H1 (cell line): ENCODE results near the gene GNAI2. TPM values are rescaled to one million over a fixed set of nuclear protein-coding genes. Genes with fewer than 3 reads are reported as not detected.

Experiments used
- CTCF ChIA-PET: fragments of 300-600 bp; sonication (Branson Sonifier 250); formaldehyde crosslinking; loops from one replicate; lab custom pipeline; 2021; ENCODE audit not compliant: partially characterized antibody; lab: Charles Lee
- POLR2A ChIA-PET: fragments of 300-600 bp; sonication (Branson Sonifier 250); formaldehyde crosslinking; loops from one replicate; lab custom pipeline; 2021; ENCODE audit warnings: inconsistent platforms; ENCODE audit not compliant: partially characterized antibody; lab: Charles Lee
- DNase-seq, 2 experiments: peaks; one replicate each; pipeline versions ENCODE4 v3.0.0 to v3.0.0-alpha.2; 2010 to 2022; ENCODE audit warnings: low spot score in 2 of 2, low read depth in 1 of 2, mixed read lengths in 1 of 2
- FAIRE-seq: peaks from 2 replicates; lab custom pipeline; 2011; peaks lifted over from hg19 to GRCh38; lab: Jason Lieb, UNC
- H2AFZ ChIP-seq: 2 replicates; pipeline ENCODE4 v1.8.1; 2012; ENCODE audit warnings: low read length, inconsistent platforms
- H2AK5ac ChIP-seq: 2 replicates; pipeline ENCODE4 v1.6.1; 2013; ENCODE audit warnings: low read depth, low read length
- H2BK120ac ChIP-seq: replicated peaks from 2 replicates; pipeline ENCODE3; 2013; ENCODE audit warnings: low read depth, low read length, inconsistent platforms
- H2BK12ac ChIP-seq: 2 replicates; pipeline ENCODE4 v1.6.1; 2013; ENCODE audit warnings: low read depth, low read length
- H2BK15ac ChIP-seq: 2 replicates; pipeline ENCODE4 v1.6.1; 2013; ENCODE audit warnings: low read length
- H2BK20ac ChIP-seq: 2 replicates; pipeline ENCODE4 v1.6.1; 2013; ENCODE audit warnings: low read length
- H2BK5ac ChIP-seq: 2 replicates; pipeline ENCODE4 v1.6.1; 2013; ENCODE audit warnings: low read depth, low read length
- H3K14ac ChIP-seq: 2 replicates; pipeline ENCODE4 v1.6.1; 2013; ENCODE audit warnings: inconsistent platforms; ENCODE audit not compliant: insufficient read length
- H3K18ac ChIP-seq: 2 replicates; pipeline ENCODE4 v1.6.1; 2013; ENCODE audit warnings: low read length; ENCODE audit errors: extremely low read depth
- H3K23ac ChIP-seq: 2 replicates; pipeline ENCODE4 v1.6.1; 2013; ENCODE audit warnings: inconsistent platforms; ENCODE audit not compliant: insufficient read length
- H3K23me2 ChIP-seq: 2 replicates; pipeline ENCODE4 v1.6.1; 2013; ENCODE audit warnings: low read depth, low read length
- H3K27ac ChIP-seq: 2 replicates; pipeline ENCODE4 v1.6.1; 2011; ENCODE audit warnings: low read depth, low read length, inconsistent platforms
- H3K27me3 ChIP-seq, 4 experiments: replicated peaks in 1 of 4; 1 replicate in 1 of 4; 2 replicates in 3 of 4; pipeline versions ENCODE4 v1.6.1 to v1.8.1; 2011 to 2013; ENCODE audit warnings: low read length in 3 of 4, mild to moderate bottlenecking in 3 of 4, inconsistent platforms in 2 of 4, mixed read lengths in 2 of 4, moderate library complexity in 1 of 4; ENCODE audit not compliant: control insufficient read depth in 3 of 4, insufficient read depth in 3 of 4; ENCODE audit errors: extremely low read depth in 1 of 4
- H3K36me3 ChIP-seq, 4 experiments: 2 replicates each; pipeline versions ENCODE4 v1.6.1 to v1.8.1; 2011 to 2013; ENCODE audit warnings: mild to moderate bottlenecking in 4 of 4, low read length in 3 of 4, moderate library complexity in 2 of 4, control low read depth in 1 of 4, inconsistent platforms in 1 of 4; ENCODE audit not compliant: insufficient read depth in 4 of 4, control insufficient read depth in 2 of 4
- H3K4ac ChIP-seq: replicated peaks from 2 replicates; pipeline ENCODE3; 2013; ENCODE audit warnings: low read length, low read depth, mixed read lengths, inconsistent platforms; ENCODE audit not compliant: insufficient read length
- H3K4me1 ChIP-seq, 4 experiments: replicated peaks in 1 of 4; 1 replicate in 1 of 4; 2 replicates in 3 of 4; pipeline versions ENCODE4 v1.6.1 to v1.8.1; 2011 to 2013; ENCODE audit warnings: low read length in 3 of 4, inconsistent platforms in 2 of 4, mixed read lengths in 1 of 4; ENCODE audit not compliant: insufficient read depth in 4 of 4, control insufficient read depth in 3 of 4
- H3K4me2 ChIP-seq, 2 experiments: 2 replicates each; pipeline versions ENCODE4 v1.6.1 to v1.8.1; 2011 to 2013; ENCODE audit warnings: low read depth in 2 of 2, low read length in 2 of 2, control low read depth in 1 of 2, inconsistent platforms in 1 of 2, mild to moderate bottlenecking in 1 of 2; ENCODE audit not compliant: insufficient read depth in 1 of 2
- H3K4me3 ChIP-seq, 4 experiments: fragments of 200-600, 300-600 bp in 1 of 4; sonication (generic), shearing (Covaris generic), sonication (Bioruptor Twin) in 1 of 4; 2 replicates each; pipeline versions ENCODE4 v1.5.1 to v1.8.1; 2011 to 2016; ENCODE audit warnings: low read length in 4 of 4, low read depth in 3 of 4, control low read depth in 2 of 4, inconsistent platforms in 2 of 4, mild to moderate bottlenecking in 2 of 4, mixed read lengths in 1 of 4, moderate library complexity in 1 of 4; ENCODE audit not compliant: insufficient read depth in 2 of 4; ENCODE audit errors: extremely low read depth in 1 of 4
- H3K56ac ChIP-seq: replicated peaks from 2 replicates; pipeline ENCODE3; 2013; ENCODE audit warnings: low read depth, mild to moderate bottlenecking, mixed read lengths, low read length, inconsistent platforms; ENCODE audit not compliant: insufficient read length
- H3K79me1 ChIP-seq: 2 replicates; pipeline ENCODE4 v1.6.1; 2013; ENCODE audit warnings: low read depth, low read length, control low read depth
- H3K79me2 ChIP-seq, 2 experiments: 2 replicates each; pipeline versions ENCODE4 v1.6.1 to v1.8.1; 2012 to 2013; ENCODE audit warnings: low read length in 2 of 2, mild to moderate bottlenecking in 2 of 2, inconsistent platforms in 1 of 2; ENCODE audit not compliant: insufficient read depth in 2 of 2, control insufficient read depth in 1 of 2
- H3K9ac ChIP-seq, 4 experiments: replicated peaks in 1 of 4; 1 replicate in 1 of 4; 2 replicates in 3 of 4; pipeline versions ENCODE4 v1.6.1 to v1.8.1; 2011 to 2013; ENCODE audit warnings: low read depth in 3 of 4, low read length in 3 of 4, control low read depth in 2 of 4, mild to moderate bottlenecking in 2 of 4, moderate library complexity in 2 of 4, inconsistent platforms in 1 of 4; ENCODE audit errors: extremely low read depth in 1 of 4
- H3K9me3 ChIP-seq, 2 experiments: 2 replicates each; pipeline versions ENCODE4 v1.6.1 to v1.8.1; 2012 to 2013; ENCODE audit warnings: mild to moderate bottlenecking in 2 of 2, moderate library complexity in 2 of 2, control low read depth in 1 of 2, inconsistent platforms in 1 of 2, low read depth in 1 of 2, low read length in 1 of 2, mixed read lengths in 1 of 2; ENCODE audit not compliant: insufficient read depth in 2 of 2
- H4K20me1 ChIP-seq, 2 experiments: replicated peaks in 1 of 2; 2 replicates each; pipeline versions ENCODE3 to v1.8.1; 2011 to 2013; ENCODE audit warnings: inconsistent platforms in 2 of 2, low read length in 2 of 2, mild to moderate bottlenecking in 1 of 2; ENCODE audit not compliant: insufficient read depth in 2 of 2, control insufficient read depth in 1 of 2
- H4K5ac ChIP-seq: 2 replicates; pipeline ENCODE4 v1.6.1; 2013; ENCODE audit warnings: low read length, low read depth, mixed read lengths, inconsistent platforms; ENCODE audit not compliant: insufficient read length
- H4K8ac ChIP-seq: 2 replicates; pipeline ENCODE4 v1.8.0; 2013; ENCODE audit warnings: mild to moderate bottlenecking, moderate library complexity, low read length, inconsistent platforms; ENCODE audit not compliant: insufficient read depth; ENCODE audit errors: extremely low read depth
- H4K91ac ChIP-seq: replicated peaks from 2 replicates; pipeline ENCODE3; 2013; ENCODE audit warnings: low read length, mixed read lengths, inconsistent platforms; ENCODE audit not compliant: insufficient read length
- CHD2 ChIP-seq: IDR thresholded peaks from 2 replicates; pipeline ENCODE4 v1.6.1; 2012; ENCODE audit warnings: low read length, improper control_type of control experiment
- EGR1 ChIP-seq: IDR thresholded peaks from 2 replicates; pipeline ENCODE4 v1.6.1; 2011; ENCODE audit warnings: low read depth, low read length, borderline replicate concordance
- FOSL1 ChIP-seq: IDR thresholded peaks from 2 replicates; pipeline ENCODE4 v1.6.1; 2011; ENCODE audit warnings: mild to moderate bottlenecking, low read depth, low read length, moderate library complexity; ENCODE audit not compliant: insufficient read depth
- NRF1 ChIP-seq: IDR thresholded peaks from 2 replicates; pipeline ENCODE4 v1.6.1; 2011; ENCODE audit warnings: mild to moderate bottlenecking, low read depth, low read length, improper control_type of control experiment
- RBBP5 ChIP-seq: IDR thresholded peaks from 2 replicates; pipeline ENCODE4 v1.7.1; 2012; ENCODE audit warnings: low read depth, mild to moderate bottlenecking, inconsistent platforms, low read length, moderate library complexity, borderline replicate concordance
- RFX5 ChIP-seq: IDR thresholded peaks from 2 replicates; pipeline ENCODE4 v1.6.1; 2011; ENCODE audit warnings: low read depth, low read length, improper control_type of control experiment, borderline replicate concordance
- SIRT6 ChIP-seq: IDR thresholded peaks from one replicate; pipeline ENCODE4 v1.7.1; 2012; ENCODE audit warnings: low read length, inconsistent platforms
- SRF ChIP-seq: IDR thresholded peaks from 2 replicates; pipeline ENCODE4 v1.6.1; 2011; ENCODE audit warnings: mild to moderate bottlenecking, low read depth, low read length, moderate library complexity
- YY1 ChIP-seq: IDR thresholded peaks from 2 replicates; pipeline ENCODE4 v1.6.1; 2011; ENCODE audit warnings: low read depth, mild to moderate bottlenecking, low read length
- WGBS, 2 experiments: shearing (Covaris generic) in 1 of 2; methylation state at CpG; one replicate each; pipeline versions ENCODE4 v1.1.6 to v1.1.7; 2013 to 2015; ENCODE audit warnings: low lambda C conversion rate in 2 of 2, mixed read lengths in 2 of 2, inconsistent platforms in 1 of 2, low coverage in 1 of 2, missing lambda C conversion rate in 1 of 2; ENCODE audit not compliant: insufficient replicate concordance in 2 of 2, insufficient coverage in 1 of 2, insufficient read length in 1 of 2; ENCODE audit errors: extremely low coverage in 1 of 2, missing lambda C conversion rate in 1 of 2; 5-methylcytosine and 5-hydroxymethylcytosine counted together
- polyA plus RNA-seq, 7 experiments: library from polyadenylated mRNA; depleted of rRNA in 3 of 7; stranded (reverse) in 5 of 7; unstranded in 2 of 7; fragments of >200 nt in 5 of 7; fragments of 200-250 nt in 2 of 7; gene quantifications; 1 replicate in 5 of 7; 2 replicates in 1 of 7; 4 replicates in 1 of 7; pipeline versions ENCODE4 v1.2.1 to v1.2.3, GENCODE V29; 2011 to 2013; ENCODE audit warnings: missing spikeins in 2 of 7, mixed read lengths in 2 of 7
- total RNA-seq: library from RNA; stranded (reverse); fragmentation: NEBNext Ultra II Directional; extraction: Animal tissue kit (Norgen Biotek cat#: 25700); gene quantifications from 2 replicates; pipeline ENCODE4 v1.2.1, GENCODE V29; 2021
- TF ChIP-seq, protein P1 (sequence below): IDR thresholded peaks from 2 replicates; pipeline ENCODE4 v1.6.1; 2012; ENCODE audit warnings: inconsistent platforms

The GNAI2 gene
- total and polyA plus RNA-seq, 2 of the 8 experiments (the other 6 are each of a cell fraction or from before 2014, with no cell fraction given), result 168 to 539 TPM

DNA sequence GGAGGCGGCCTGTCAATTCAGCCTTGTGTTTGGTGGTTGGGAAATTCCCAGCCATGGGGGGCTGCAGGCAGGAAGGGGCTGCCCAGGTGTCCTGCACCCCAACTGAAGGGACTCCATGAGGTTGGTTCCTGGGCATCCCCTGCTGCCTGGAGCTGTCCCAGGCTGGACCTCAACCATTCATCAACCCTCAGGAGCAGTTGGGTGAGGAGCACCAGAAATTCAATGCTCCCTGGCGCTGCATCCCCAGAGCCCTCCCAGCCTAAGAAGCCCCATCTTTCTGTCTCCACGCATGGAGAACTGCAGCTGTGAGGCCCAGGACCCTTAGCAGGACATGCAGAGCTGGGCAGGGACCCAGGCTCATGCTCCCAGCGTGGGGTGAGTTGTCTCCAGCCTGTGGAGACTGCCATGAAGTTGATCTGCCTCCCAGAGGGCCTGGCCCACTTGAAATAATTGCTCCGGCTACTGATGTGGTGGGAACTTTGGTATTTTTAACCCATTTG is 25.0 kb downstream of the GNAI2 start:
- peak overlapping the region; percentile 84; the same call in 1 of the 2 replicates for H3K18ac ChIP-seq
- no peaks in the 10 kb centered on the region for H3K9me3 ChIP-seq
- no peak overlapping the region for H2AFZ ChIP-seq
- CTCF ChIA-PET, result interaction anchor here (1.1 to 53.5 kb wide), 7 partner anchors 9 to 68 kb away, joined by 3 to 2149 read pairs (median 142); partner anchors contain the start of genes GNAI2, GNAT1, HYAL2 and LSMEM2
- POLR2A ChIA-PET, result interaction anchor here (0.8 to 4.3 kb wide), 13 partner anchors 10 to 134 kb away, joined by 3 to 35 read pairs (median 4); partner anchors contain the start of genes HYAL3, IFRD2, NAA80 and SEMA3B
- H3K4ac ChIP-seq, result no peak overlapping the region
- DNase-seq (no peak), FAIRE-seq (no peak)
- no peak overlapping the region for H2BK20ac ChIP-seq
- peaks cover 2 to 7% of the 10 kb centered on the region in 2 experiments for H4K20me1 ChIP-seq
- H3K4me3 ChIP-seq, result peak overlapping the region in 3 of 4 experiments; percentile 28 to 60 (median 40); a peak in 4 of 8 replicates
- H3K23me2 ChIP-seq, result peaks cover 2% of the 10 kb centered on the region; the same call in 1 of the 2 replicates
- peak overlapping the region; percentile 68 for H4K91ac ChIP-seq
- peak overlapping the region; percentile 92 for H2BK15ac ChIP-seq
- H3K23ac ChIP-seq, result no peak overlapping the region
- peak overlapping the region; percentile 67 for H2BK120ac ChIP-seq
- no peak overlapping the region for H2AK5ac ChIP-seq
- H3K36me3 ChIP-seq, result peaks cover 12 to 23% (median 16%) of the 10 kb centered on the region in 4 experiments; a peak in 6 of 8 replicates
- H4K5ac ChIP-seq, result no peak overlapping the region
- H3K79me1 ChIP-seq, result no peaks in the 10 kb centered on the region
- no peaks in the 10 kb centered on the region for H3K79me2 ChIP-seq
- H3K27ac ChIP-seq, result no peak overlapping the region
- H3K56ac ChIP-seq, result no peak overlapping the region
- peak overlapping the region; percentile 78; the same call in 1 of the 2 replicates for H2BK12ac ChIP-seq
- H3K27me3 ChIP-seq, result no peaks in the 10 kb centered on the region; a peak in 1 of 7 replicates
- H2BK5ac ChIP-seq, result peak overlapping the region; percentile 27; the same call in 1 of the 2 replicates
- peaks cover 0 to 33% (median 27%) of the 10 kb centered on the region in 4 experiments; a peak in 6 of 7 replicates for H3K4me1 ChIP-seq
- no peak for TF ChIP-seq SRF
- TF ChIP-seq, protein P1, sequence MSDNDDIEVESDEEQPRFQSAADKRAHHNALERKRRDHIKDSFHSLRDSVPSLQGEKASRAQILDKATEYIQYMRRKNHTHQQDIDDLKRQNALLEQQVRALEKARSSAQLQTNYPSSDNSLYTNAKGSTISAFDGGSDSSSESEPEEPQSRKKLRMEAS, result no peak
- no peak for TF ChIP-seq RFX5
- TF ChIP-seq EGR1, result no peak
- TF ChIP-seq NRF1, result no peak
- no peak for TF ChIP-seq YY1
- TF ChIP-seq SIRT6, result no peak
- TF ChIP-seq CHD2, result no peak
- no peak for TF ChIP-seq FOSL1
- TF ChIP-seq RBBP5, result no peak
- peak overlapping the region; percentile 83; the same call in 1 of the 2 replicates for H4K8ac ChIP-seq
- H3K4me2 ChIP-seq, result peak overlapping the region; percentile 40 to 73; a peak in 3 of 4 replicates
- WGBS, 2 experiments, result 87% methylated on average over 5 of the region's 5 CpGs; no CpG with 5 or more reads in 1 of the 2 experiments
- no peak overlapping the region for H3K14ac ChIP-seq
- 0 out of 7 replicates have a peak overlapping the region, but pooled peaks of 2 of the 4 experiments have one; percentile 76 to 79 for H3K9ac ChIP-seq
